ENCODE results near the gene RERE. TPM values are rescaled to one million over a fixed set of nuclear protein-coding genes. Genes with fewer than 3 reads are reported as not detected.
A peak's percentile ranks its signal among the peaks of the same experiment; 100 is the strongest.

Gene RERE
- total RNA-seq, 3 donors from 2014 or later: 99.5 to 204 (median 174) TPM

GRCh38 chr1:8349473-8349865, 468.0 kb downstream of the RERE start:
- TF ChIP-seq CTCF (IDR thresholded peaks at IDR 0.05): no peak
- no peaks in the 10 kb centered on the region for H3K36me3 ChIP-seq (ENCODE audit: low read depth)
- DNase-seq (no peak), ATAC-seq (no peak)
- intact Hi-C loops (cut with DNase I, micrococcal nuclease): no loop called here
- H3K9me3 ChIP-seq: no peaks in the 10 kb centered on the region
- no peak overlapping the region for H3K4me3 ChIP-seq
- no peaks in the 10 kb centered on the region for H3K4me1 ChIP-seq (ENCODE audit: low read depth)

DNA sequence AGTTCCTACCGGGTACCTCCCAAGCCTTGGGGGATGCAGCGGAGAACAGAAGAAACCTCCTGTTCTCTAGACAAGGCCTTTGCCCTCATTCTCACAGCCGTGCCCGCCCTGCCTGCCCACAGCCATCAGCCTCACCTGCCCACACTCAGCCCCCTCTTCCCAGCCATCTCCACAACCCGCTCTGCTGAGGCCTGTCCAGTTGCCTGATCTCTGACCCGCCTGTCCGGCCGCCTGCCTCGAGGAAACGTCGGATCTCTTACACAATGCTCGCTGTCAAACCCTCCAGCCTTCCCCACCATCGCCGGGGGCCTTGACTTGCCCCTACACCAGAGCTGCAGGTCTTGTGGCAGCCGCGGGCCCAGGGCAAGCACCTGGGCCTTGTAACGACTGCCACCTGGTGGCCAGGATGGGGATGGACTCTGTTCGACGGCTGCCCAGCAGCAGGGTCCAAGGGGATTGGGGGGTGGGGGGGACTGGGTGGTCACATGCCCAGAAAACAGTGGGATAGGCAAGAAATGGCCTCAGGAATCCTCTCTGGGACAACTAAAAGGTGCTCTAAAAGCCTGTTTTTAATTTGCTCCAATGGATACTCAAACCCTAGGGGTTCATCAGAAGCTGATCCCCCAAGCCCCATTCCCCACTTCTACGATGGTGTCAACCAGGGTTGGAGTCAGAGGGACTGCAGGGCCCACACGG, 468.5 kb downstream of the RERE start:
- H3K9me3 ChIP-seq: no peaks in the 10 kb centered on the region
- H3K4me1 ChIP-seq (ENCODE audit: low read depth): no peaks in the 10 kb centered on the region
- no peak overlapping the region for H3K4me3 ChIP-seq
- intact Hi-C loops (cut with DNase I, micrococcal nuclease): no loop called here
- H3K36me3 ChIP-seq (ENCODE audit: low read depth): no peaks in the 10 kb centered on the region
- TF ChIP-seq CTCF (IDR thresholded peaks at IDR 0.05): peak; percentile 68
- ATAC-seq: peak; percentile 73
- peak; percentile 65 to 77 (median 75) for DNase-seq

DNA sequence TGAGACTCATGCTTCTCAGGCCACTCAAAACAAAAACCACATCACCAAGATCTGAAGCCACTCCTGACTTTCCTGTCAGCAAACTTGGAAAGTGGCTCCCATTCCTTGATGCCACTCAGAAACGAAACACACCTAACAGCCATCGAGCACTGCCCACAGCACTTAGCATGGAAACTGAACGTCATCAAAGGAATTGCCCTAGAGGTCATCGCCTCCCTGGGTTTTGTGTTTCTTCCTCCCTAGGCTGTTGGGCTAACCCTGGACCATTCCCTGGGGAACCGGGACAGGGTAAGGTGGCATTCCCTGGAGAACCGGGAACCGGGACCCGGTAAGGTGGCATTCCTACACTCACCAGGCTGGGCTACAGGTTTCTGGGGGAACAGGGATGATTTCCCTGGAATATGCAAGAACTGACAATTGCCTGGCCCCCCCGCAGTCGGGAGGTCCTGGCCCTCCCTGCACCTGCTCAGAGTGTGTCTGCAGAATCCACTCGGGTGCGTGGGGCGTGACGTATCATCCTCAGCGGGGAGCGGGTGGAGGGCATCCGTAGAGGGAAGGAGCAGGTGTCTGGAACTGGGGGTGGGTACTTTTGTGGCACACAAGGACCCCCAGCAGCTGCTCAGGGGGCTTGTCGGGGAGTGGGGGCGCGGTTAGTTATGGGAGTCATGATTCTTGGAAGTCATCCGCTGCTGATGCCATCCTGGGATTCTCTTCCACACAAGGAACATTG, 469.2 kb downstream of the RERE start:
- no peak for TF ChIP-seq CTCF (IDR thresholded peaks at IDR 0.05)
- H3K4me3 ChIP-seq: no peak overlapping the region
- no peaks in the 10 kb centered on the region for H3K36me3 ChIP-seq (ENCODE audit: low read depth)
- no peak for ATAC-seq
- no peak for DNase-seq
- H3K9me3 ChIP-seq: no peaks in the 10 kb centered on the region
- H3K4me1 ChIP-seq (ENCODE audit: low read depth): no peaks in the 10 kb centered on the region
- intact Hi-C loops (cut with DNase I, micrococcal nuclease): no loop called here

GRCh38 chr1:8347635-8348034, 469.8 kb downstream of the RERE start:
- intact Hi-C loops (cut with DNase I, micrococcal nuclease): no loop called here
- Histone ChIP-seq H3K9me3 (no peaks in the 10 kb centered on the region), H3K4me3 (no peak overlapping the region), H3K4me1 (ENCODE audit: low read depth) (no peaks in the 10 kb centered on the region), H3K36me3 (ENCODE audit: low read depth) (no peaks in the 10 kb centered on the region)
- ATAC-seq: no peak
- DNase-seq: no peak
- TF ChIP-seq CTCF (IDR thresholded peaks at IDR 0.05): no peak

- Histone ChIP-seq H3K4me1 (ENCODE audit: low read depth) (no peaks in the 10 kb centered on the region), H3K4me3 (no peak overlapping the region), H3K9me3 (no peaks in the 10 kb centered on the region), H3K36me3 (ENCODE audit: low read depth) (no peaks in the 10 kb centered on the region)
- no peak for TF ChIP-seq CTCF (IDR thresholded peaks at IDR 0.05)
- intact Hi-C loops (cut with DNase I, micrococcal nuclease): no loop called here
- DNase-seq: no peak
- no peak for ATAC-seq
Measured at GRCh38 chr1:8345621-8346415, 471.6 kb downstream of the RERE start.

Measured in mucosa of descending colon (tissue), 3 donors.